HEK293 (cell line): ENCODE measurements around the gene LMO2.
"Not testable (repeated sequence)": the region's sequence is repeated elsewhere in the genome, so short reads cannot be mapped to it uniquely, and the experiment has no call there.

Experiments
- CTCF ChIA-PET: fragments of 350-600 bp; formaldehyde crosslinking; extraction: SDS; loops from one replicate; lab custom pipeline; 2021; ENCODE audit warnings: antibody characterized with exemption; lab: Yijun Ruan, JAX
- POLR2A ChIA-PET: fragments of 300-600 bp; formaldehyde crosslinking; extraction: SDS; loops from one replicate; lab custom pipeline; 2020; ENCODE audit warnings: antibody characterized with exemption, inconsistent platforms; lab: Yijun Ruan, JAX
- H3K27ac ChIP-seq: fragments of 200-500 bp; sonication (Bioruptor generic); 2 replicates; pipeline ENCODE4 v1.5.1; 2014; ENCODE audit warnings: low read depth, low read length, control low read depth, inconsistent platforms; ENCODE audit errors: extremely low read depth
- H3K36me3 ChIP-seq, 2 experiments: fragments of 200-500 bp in 1 of 2; sonication (Bioruptor generic) in 1 of 2; 1 replicate in 1 of 2; 2 replicates in 1 of 2; pipeline ENCODE4 v1.5.1; 2014 to 2017; ENCODE audit warnings: inconsistent platforms in 2 of 2, low read length in 2 of 2; ENCODE audit not compliant: control insufficient read depth in 2 of 2, insufficient read depth in 1 of 2
- H3K4me1 ChIP-seq: fragments of 200-500 bp; sonication (Bioruptor generic); 2 replicates; pipeline ENCODE4 v1.5.1; 2014; ENCODE audit warnings: mild to moderate bottlenecking, low read length, inconsistent platforms; ENCODE audit not compliant: control insufficient read depth, insufficient read depth
- H3K4me3 ChIP-seq: 2 replicates; pipeline ENCODE4 v1.5.1; 2011; ENCODE audit warnings: low read depth, mild to moderate bottlenecking, control low read depth, low read length, moderate library complexity
- H3K9me3 ChIP-seq: fragments of 200-500 bp; sonication (Bioruptor generic); 2 replicates; pipeline ENCODE4 v1.5.1; 2014; ENCODE audit warnings: low read depth, low read length, inconsistent platforms; ENCODE audit not compliant: control insufficient read depth, insufficient read depth
- MEIS1 ChIP-seq: sonication (generic); formaldehyde crosslinking; IDR thresholded peaks from 2 replicates; pipeline ENCODE4 v1.8.1; 2022; ENCODE audit warnings: missing genetic modification reagents, mild to moderate bottlenecking, borderline replicate concordance
- OSR2 ChIP-seq: fragments of 450-650 bp; formaldehyde crosslinking; IDR thresholded peaks from 2 replicates; pipeline ENCODE4 v1.5.1; 2016; ENCODE audit warnings: missing biosample characterization, missing genetic modification characterization
- SETDB1 ChIP-seq: IDR thresholded peaks from one replicate; pipeline ENCODE4 v1.6.1; 2017; ENCODE audit warnings: mild to moderate bottlenecking, low read length, moderate library complexity, mixed read lengths; ENCODE audit not compliant: insufficient read length
- YY2 ChIP-seq: fragments of 450-650 bp; formaldehyde crosslinking; IDR thresholded peaks from 2 replicates; pipeline ENCODE4 v1.5.1; 2016; ENCODE audit warnings: missing biosample characterization, missing genetic modification characterization
- ZBTB17 ChIP-seq: fragments of 450-650 bp; formaldehyde crosslinking; IDR thresholded peaks from 2 replicates; pipeline ENCODE4 v1.5.1; 2016; ENCODE audit warnings: missing biosample characterization, missing genetic modification characterization
- ZBTB21 ChIP-seq: fragments of 450-650 bp; formaldehyde crosslinking; IDR thresholded peaks from 2 replicates; pipeline ENCODE4 v1.5.1; 2017; ENCODE audit warnings: missing biosample characterization, missing genetic modification characterization
- ZFP3 ChIP-seq: fragments of 450-650 bp; formaldehyde crosslinking; IDR thresholded peaks from 2 replicates; pipeline ENCODE4 v1.5.1; 2016; ENCODE audit warnings: low read depth, missing biosample characterization, missing genetic modification characterization
- ZNF174 ChIP-seq: fragments of 450-650 bp; formaldehyde crosslinking; IDR thresholded peaks from 2 replicates; pipeline ENCODE4 v1.5.0; 2017; ENCODE audit warnings: missing biosample characterization, mild to moderate bottlenecking, missing genetic modification characterization
- ZNF202 ChIP-seq: fragments of 450-650 bp; formaldehyde crosslinking; IDR thresholded peaks from 2 replicates; pipeline ENCODE4 v1.5.1; 2016; ENCODE audit warnings: missing biosample characterization, missing genetic modification characterization, borderline replicate concordance
- ZNF335 ChIP-seq: fragments of 450-650 bp; formaldehyde crosslinking; conservative IDR thresholded peaks from 2 replicates; pipeline ENCODE4 v1.5.1; 2016; ENCODE audit warnings: missing biosample characterization, missing genetic modification characterization
- ZNF341 ChIP-seq: fragments of 450-650 bp; formaldehyde crosslinking; IDR thresholded peaks from 2 replicates; pipeline ENCODE4; 2016; ENCODE audit warnings: low read depth, missing biosample characterization, missing genetic modification characterization
- ZNF510 ChIP-seq: fragments of 450-650 bp; formaldehyde crosslinking; IDR thresholded peaks from 2 replicates; pipeline ENCODE4 v1.5.1; 2018; ENCODE audit warnings: mild to moderate bottlenecking, missing genetic modification characterization, missing biosample characterization; ENCODE audit not compliant: insufficient replicate concordance
- ZNF530 ChIP-seq: fragments of 450-650 bp; formaldehyde crosslinking; IDR thresholded peaks from 2 replicates; pipeline ENCODE4 v1.5.1; 2016; ENCODE audit warnings: low read depth, missing biosample characterization, missing genetic modification characterization
- ZNF558 ChIP-seq: fragments of 450-650 bp; formaldehyde crosslinking; IDR thresholded peaks from 2 replicates; pipeline ENCODE4 v1.5.1; 2016; ENCODE audit warnings: missing biosample characterization, missing genetic modification characterization
- ZNF621 ChIP-seq: fragments of 450-650 bp; formaldehyde crosslinking; IDR thresholded peaks from 2 replicates; pipeline ENCODE4 v1.5.1; 2017; ENCODE audit warnings: missing biosample characterization, missing genetic modification characterization
- TF ChIP-seq, protein P1 (sequence below): fragments of 450-650 bp; formaldehyde crosslinking; IDR thresholded peaks from 2 replicates; pipeline ENCODE4 v1.5.1; 2016; ENCODE audit warnings: missing biosample characterization, missing genetic modification characterization
- TF ChIP-seq, protein P2 (sequence below): fragments of 450-650 bp; formaldehyde crosslinking; IDR thresholded peaks from 2 replicates; pipeline ENCODE4 v1.5.1; 2016; ENCODE audit warnings: missing biosample characterization, missing genetic modification characterization
- TF ChIP-seq, protein P3 (sequence below): sonication (generic); formaldehyde crosslinking; IDR thresholded peaks from 2 replicates; pipeline ENCODE4 v1.8.1; 2022; ENCODE audit warnings: mild to moderate bottlenecking, moderate library complexity, missing genetic modification reagents
- TF ChIP-seq, protein P4 (sequence below): fragments of 450-650 bp; formaldehyde crosslinking; IDR thresholded peaks from 2 replicates; pipeline ENCODE4 v1.5.1; 2017; ENCODE audit warnings: missing biosample characterization, missing genetic modification characterization

The LMO2 gene

DNA sequence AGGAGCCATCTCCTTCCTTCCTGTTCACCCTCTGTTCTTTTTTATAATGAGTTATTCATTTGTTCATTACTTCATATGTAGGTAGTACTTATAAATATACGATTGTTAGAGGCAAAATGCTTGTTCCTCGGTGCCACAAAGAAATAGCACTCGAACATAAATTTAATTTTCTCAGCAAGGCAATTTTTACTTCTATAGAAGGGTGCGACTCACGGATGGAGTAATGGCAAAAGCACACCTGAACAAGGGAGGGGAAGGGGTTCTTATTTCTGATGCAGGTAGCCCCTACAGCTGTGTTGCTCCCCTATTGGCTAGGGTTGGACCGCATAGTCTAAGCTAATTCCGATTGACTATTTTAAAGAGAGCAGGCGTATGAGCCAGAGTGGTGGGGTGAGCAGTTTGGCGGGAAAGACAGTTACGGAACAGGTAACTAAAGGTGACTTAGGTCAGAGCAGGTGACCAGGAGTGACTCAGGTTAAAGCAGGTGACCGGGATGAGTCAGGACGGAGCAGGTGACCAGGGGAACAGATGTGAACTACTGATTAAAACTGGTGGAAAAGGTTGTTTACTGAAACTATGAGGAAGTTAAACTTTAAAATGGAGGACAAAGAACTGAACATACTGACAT, 40.0 kb upstream of the LMO2 start:
- POLR2A ChIA-PET, H3K4me3 ChIP-seq, H3K9me3 ChIP-seq, H3K4me1 ChIP-seq, H3K36me3 ChIP-seq: not testable (repeated sequence)
- TF ChIP-seq SETDB1 = peak; percentile 90
- TF ChIP-seq, all 188 proteins: peak for 1; not testable (repeated sequence) for 187
- CTCF ChIA-PET, H3K27ac ChIP-seq: not testable (repeated sequence)

DNA sequence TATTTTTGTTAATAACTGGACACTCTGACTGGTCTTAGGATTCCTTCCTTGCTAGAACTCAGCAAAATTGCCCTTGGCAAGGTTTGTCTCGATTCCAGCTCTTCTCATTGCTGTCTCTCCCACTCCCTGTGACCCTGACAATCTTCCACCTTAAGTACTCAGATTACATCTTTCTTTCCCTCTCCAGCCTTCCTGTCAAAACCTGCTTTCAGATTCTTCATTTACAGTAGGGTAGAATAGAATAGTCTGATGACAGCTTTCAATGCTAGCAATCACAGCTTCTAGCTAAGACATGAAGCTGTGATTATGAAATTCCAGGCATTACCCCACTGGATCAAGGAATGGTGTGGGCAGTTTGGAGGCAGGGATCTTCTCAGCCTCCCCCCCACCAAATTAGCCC, 39.2 kb upstream of the LMO2 start:
- Histone ChIP-seq H3K4me1 (no peaks in the 10 kb centered on the region), H3K27ac (no peak overlapping the region), H3K4me3 (no peak overlapping the region), H3K36me3 (no peaks in the 10 kb centered on the region), H3K9me3 (no peaks in the 10 kb centered on the region)
- POLR2A ChIA-PET = no interaction called here
- CTCF ChIA-PET = interaction anchor here (1.0 to 1.4 kb wide), 3 partner anchors 44 to 73 kb away, joined by 3 to 5 read pairs (median 3); no protein-coding TSS in a partner anchor
- TF ChIP-seq, protein P1, sequence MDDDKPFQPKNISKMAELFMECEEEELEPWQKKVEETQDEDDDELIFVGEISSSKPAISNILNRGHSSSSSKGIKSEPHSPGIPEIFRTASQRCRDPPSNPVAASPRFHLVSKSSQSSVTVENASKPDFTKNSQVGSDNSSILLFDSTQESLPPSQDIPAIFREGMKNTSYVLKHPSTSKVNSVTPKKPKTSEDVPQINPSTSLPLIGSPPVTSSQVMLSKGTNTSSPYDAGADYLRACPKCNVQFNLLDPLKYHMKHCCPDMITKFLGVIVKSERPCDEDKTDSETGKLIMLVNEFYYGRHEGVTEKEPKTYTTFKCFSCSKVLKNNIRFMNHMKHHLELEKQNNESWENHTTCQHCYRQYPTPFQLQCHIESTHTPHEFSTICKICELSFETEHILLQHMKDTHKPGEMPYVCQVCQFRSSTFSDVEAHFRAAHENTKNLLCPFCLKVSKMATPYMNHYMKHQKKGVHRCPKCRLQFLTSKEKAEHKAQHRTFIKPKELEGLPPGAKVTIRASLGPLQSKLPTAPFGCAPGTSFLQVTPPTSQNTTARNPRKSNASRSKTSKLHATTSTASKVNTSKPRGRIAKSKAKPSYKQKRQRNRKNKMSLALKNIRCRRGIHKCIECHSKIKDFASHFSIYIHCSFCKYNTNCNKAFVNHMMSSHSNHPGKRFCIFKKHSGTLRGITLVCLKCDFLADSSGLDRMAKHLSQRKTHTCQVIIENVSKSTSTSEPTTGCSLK (tag by site-specific recombination) = no peak
- TF ChIP-seq ZNF341 (tag by site-specific recombination) = peak; percentile 68
- TF ChIP-seq, protein P2, sequence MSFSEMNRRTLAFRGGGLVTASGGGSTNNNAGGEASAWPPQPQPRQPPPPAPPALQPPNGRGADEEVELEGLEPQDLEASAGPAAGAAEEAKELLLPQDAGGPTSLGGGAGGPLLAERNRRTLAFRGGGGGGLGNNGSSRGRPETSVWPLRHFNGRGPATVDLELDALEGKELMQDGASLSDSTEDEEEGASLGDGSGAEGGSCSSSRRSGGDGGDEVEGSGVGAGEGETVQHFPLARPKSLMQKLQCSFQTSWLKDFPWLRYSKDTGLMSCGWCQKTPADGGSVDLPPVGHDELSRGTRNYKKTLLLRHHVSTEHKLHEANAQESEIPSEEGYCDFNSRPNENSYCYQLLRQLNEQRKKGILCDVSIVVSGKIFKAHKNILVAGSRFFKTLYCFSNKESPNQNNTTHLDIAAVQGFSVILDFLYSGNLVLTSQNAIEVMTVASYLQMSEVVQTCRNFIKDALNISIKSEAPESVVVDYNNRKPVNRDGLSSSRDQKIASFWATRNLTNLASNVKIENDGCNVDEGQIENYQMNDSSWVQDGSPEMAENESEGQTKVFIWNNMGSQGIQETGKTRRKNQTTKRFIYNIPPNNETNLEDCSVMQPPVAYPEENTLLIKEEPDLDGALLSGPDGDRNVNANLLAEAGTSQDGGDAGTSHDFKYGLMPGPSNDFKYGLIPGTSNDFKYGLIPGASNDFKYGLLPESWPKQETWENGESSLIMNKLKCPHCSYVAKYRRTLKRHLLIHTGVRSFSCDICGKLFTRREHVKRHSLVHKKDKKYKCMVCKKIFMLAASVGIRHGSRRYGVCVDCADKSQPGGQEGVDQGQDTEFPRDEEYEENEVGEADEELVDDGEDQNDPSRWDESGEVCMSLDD (tag by site-specific recombination) = no peak

DNA sequence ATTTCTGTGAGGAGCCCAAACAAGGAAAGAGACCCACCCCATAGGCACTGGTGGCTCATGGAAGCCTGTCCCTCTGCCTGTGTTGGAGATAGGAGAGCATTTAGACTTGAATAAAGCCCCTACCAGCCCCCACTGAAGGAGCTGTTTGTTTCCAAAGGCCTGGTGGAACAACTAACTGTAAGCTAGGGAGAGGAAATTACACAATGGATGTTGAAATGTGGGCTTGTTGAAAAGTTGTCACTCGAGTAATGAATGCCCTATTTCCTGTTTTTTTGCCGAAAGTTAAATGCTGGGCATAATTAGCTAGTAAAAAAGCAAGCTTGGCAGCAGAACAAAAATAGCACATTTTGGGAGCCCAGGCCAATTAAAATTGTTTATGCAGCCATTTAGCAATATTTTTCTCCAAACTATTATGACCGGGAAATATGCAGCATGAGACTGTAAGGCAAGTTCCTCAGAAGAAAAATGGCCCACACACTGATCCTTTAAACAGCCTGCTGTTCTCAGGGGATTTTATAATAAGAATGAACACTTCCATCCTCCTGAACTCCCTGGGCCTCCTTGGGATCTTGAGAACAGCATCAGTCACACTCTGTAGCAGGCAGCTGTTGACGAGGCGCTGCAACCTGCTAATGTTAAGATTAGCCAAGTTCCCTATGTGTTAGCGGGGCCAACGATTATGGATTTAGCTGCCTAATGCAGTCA, 38.6 kb upstream of the LMO2 start:
- Histone ChIP-seq H3K27ac (no peak overlapping the region), H3K4me1 (no peaks in the 10 kb centered on the region), H3K36me3 (no peaks in the 10 kb centered on the region), H3K9me3 (no peaks in the 10 kb centered on the region), H3K4me3 (no peak overlapping the region)
- POLR2A ChIA-PET = no interaction called here
- TF ChIP-seq ZBTB21 (tag by site-specific recombination) (no peak), ZNF530 (no peak), ZBTB17 (0 out of 2 replicates have a peak, but pooled peaks have one; percentile 36), OSR2 (tag by site-specific recombination) (peak; percentile 41; the same call in 1 of the 2 replicates), ZNF335 (tag by site-specific recombination) (peak; percentile 41; the same call in 1 of the 2 replicates), MEIS1 (no peak), ZNF174 (tag by site-specific recombination) (no peak), ZNF202 (no peak), ZNF621 (tag by site-specific recombination) (no peak), ZNF510 (no peak), ZFP3 (tag by site-specific recombination) (no peak), YY2 (tag by site-specific recombination) (no peak), ZNF558 (tag by site-specific recombination) (no peak)
- TF ChIP-seq, protein P3, sequence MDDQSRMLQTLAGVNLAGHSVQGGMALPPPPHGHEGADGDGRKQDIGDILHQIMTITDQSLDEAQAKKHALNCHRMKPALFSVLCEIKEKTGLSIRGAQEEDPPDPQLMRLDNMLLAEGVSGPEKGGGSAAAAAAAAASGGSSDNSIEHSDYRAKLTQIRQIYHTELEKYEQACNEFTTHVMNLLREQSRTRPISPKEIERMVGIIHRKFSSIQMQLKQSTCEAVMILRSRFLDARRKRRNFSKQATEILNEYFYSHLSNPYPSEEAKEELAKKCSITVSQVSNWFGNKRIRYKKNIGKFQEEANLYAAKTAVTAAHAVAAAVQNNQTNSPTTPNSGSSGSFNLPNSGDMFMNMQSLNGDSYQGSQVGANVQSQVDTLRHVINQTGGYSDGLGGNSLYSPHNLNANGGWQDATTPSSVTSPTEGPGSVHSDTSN (CRISPR knock-in tag) = no peak
- TF ChIP-seq, protein P4, sequence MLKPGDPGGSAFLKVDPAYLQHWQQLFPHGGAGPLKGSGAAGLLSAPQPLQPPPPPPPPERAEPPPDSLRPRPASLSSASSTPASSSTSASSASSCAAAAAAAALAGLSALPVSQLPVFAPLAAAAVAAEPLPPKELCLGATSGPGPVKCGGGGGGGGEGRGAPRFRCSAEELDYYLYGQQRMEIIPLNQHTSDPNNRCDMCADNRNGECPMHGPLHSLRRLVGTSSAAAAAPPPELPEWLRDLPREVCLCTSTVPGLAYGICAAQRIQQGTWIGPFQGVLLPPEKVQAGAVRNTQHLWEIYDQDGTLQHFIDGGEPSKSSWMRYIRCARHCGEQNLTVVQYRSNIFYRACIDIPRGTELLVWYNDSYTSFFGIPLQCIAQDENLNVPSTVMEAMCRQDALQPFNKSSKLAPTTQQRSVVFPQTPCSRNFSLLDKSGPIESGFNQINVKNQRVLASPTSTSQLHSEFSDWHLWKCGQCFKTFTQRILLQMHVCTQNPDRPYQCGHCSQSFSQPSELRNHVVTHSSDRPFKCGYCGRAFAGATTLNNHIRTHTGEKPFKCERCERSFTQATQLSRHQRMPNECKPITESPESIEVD (tag by site-specific recombination) = peak; percentile 80
- CTCF ChIA-PET = interaction anchor here (1.0 to 1.4 kb wide), 3 partner anchors 44 to 72 kb away, joined by 3 to 5 read pairs (median 3); no protein-coding TSS in a partner anchor
